CD4-positive, alpha-beta T cell (primary cell): Measurements from ENCODE around the gene GMNN. TPM values are rescaled to one million over a fixed set of nuclear protein-coding genes. Genes with fewer than 3 reads are reported as not detected.
A peak's percentile ranks its signal among the peaks of the same experiment; 100 is the strongest.

ENCODE experiments used
- ATAC-seq: fragments of 200-7000 bp; cut with Tn5 transposase; one replicate; pipeline ENCODE4 v1.10.0; 2022; ENCODE audit warnings: mild to moderate bottlenecking; ENCODE audit not compliant: poor library complexity
- CTCF ChIA-PET: fragments of 350-600 bp; sonication (Branson Sonifier 250); formaldehyde crosslinking; loops from one replicate; lab custom pipeline; 2021; ENCODE audit warnings: antibody characterized with exemption, inconsistent platforms; lab: Charles Lee
- POLR2A ChIA-PET: fragments of 350-600 bp; sonication (Branson Sonifier 250); formaldehyde crosslinking; loops from one replicate; lab custom pipeline; 2021; ENCODE audit warnings: antibody characterized with exemption, inconsistent platforms; lab: Charles Lee
- DNase-seq, 14 experiments: peaks; one replicate each; pipeline ENCODE4 v3.0.0-alpha.2; 2013 to 2020; ENCODE audit warnings: mixed read lengths in 2 of 14
- H3K27ac ChIP-seq, 2 donors: one replicate each; pipeline versions ENCODE4 v1.5.1 to v1.7.0; 2013; ENCODE audit warnings: low read length in 2 of 2, low read depth in 1 of 2, mild to moderate bottlenecking in 1 of 2
- H3K27me3 ChIP-seq, 2 experiments: 1 replicate in 1 of 2; 2 replicates in 1 of 2; pipeline versions ENCODE4 v1.6.1 to v1.7.0; 2013; ENCODE audit warnings: low read length in 2 of 2, control low read depth in 1 of 2, mild to moderate bottlenecking in 1 of 2, moderate library complexity in 1 of 2; ENCODE audit not compliant: insufficient read depth in 2 of 2, control insufficient read depth in 1 of 2
- H3K36me3 ChIP-seq: one replicate; pipeline ENCODE4 v1.6.1; 2013; ENCODE audit warnings: low read length, control low read depth; ENCODE audit not compliant: insufficient read depth
- H3K4me1 ChIP-seq: one replicate; pipeline ENCODE4 v1.6.1; 2013; ENCODE audit warnings: low read length, control low read depth; ENCODE audit not compliant: insufficient read depth
- H3K4me3 ChIP-seq: one replicate; pipeline ENCODE4 v1.5.1; 2013; ENCODE audit warnings: mild to moderate bottlenecking, low read length, moderate library complexity
- H3K9me3 ChIP-seq, 2 experiments: 1 replicate in 1 of 2; 2 replicates in 1 of 2; pipeline versions ENCODE4 v1.6.1 to v1.7.0; 2013; ENCODE audit warnings: low read length in 2 of 2, mild to moderate bottlenecking in 2 of 2, control low read depth in 1 of 2, moderate library complexity in 1 of 2; ENCODE audit not compliant: control insufficient read depth in 1 of 2, insufficient read depth in 1 of 2
- H3K27ac Mint-ChIP-seq: one replicate; pipeline ENCODE4 v1.8.0; 2020; ENCODE audit warnings: mixed read lengths
- H3K27me3 Mint-ChIP-seq: one replicate; pipeline ENCODE4 v1.8.0; 2021; ENCODE audit warnings: mixed read lengths
- H3K36me3 Mint-ChIP-seq: one replicate; pipeline ENCODE4 v1.8.0; 2021; ENCODE audit warnings: low read depth, mixed read lengths
- H3K4me1 Mint-ChIP-seq: one replicate; pipeline ENCODE4 v1.8.0; 2021; ENCODE audit warnings: low read depth, mixed read lengths
- H3K4me3 Mint-ChIP-seq: one replicate; pipeline ENCODE4 v1.8.0; 2020; ENCODE audit warnings: mild to moderate bottlenecking, mixed read lengths
- H3K9me3 Mint-ChIP-seq: one replicate; pipeline ENCODE4 v1.8.0; 2020; ENCODE audit warnings: mixed read lengths
- CTCF ChIP-seq: fragments of 200-600 bp; IDR thresholded peaks from one replicate; pipeline ENCODE4 v1.8.0; 2022; ENCODE audit warnings: antibody characterized with exemption, mild to moderate bottlenecking
- intact Hi-C, 2 experiments: fragments of 100-400 bp; cut with DNase I in 1 of 2; cut with micrococcal nuclease in 1 of 2; formaldehyde crosslinking; loops; one replicate each; pipeline versions ENCODE4 v1.15.1 to v1.9.0; 2023 to 2025; cut with DNase I, micrococcal nuclease
- total RNA-seq, 174 experiments: library from RNA in 2 of 174; stranded (reverse) in 2 of 174; gene quantifications; one replicate each; pipeline ENCODE4 v1.2.3 and lab custom pipeline; 2021 to 2026

GMNN gene
- total RNA-seq, 2 experiments from 2014 or later: 10.1 to 10.5 TPM

GRCh38 chr6:24823185-24823584, 48.4 kb downstream of the GMNN start:
- CTCF ChIA-PET: no interaction called here
- Mint-ChIP-seq H3K4me1 (peaks cover 19% of the 10 kb centered on the region), H3K27ac (peak overlapping the region; percentile 61), H3K4me3 (no peak overlapping the region), H3K9me3 (no peaks in the 10 kb centered on the region), H3K27me3 (no peaks in the 10 kb centered on the region), H3K36me3 (peaks cover 92% of the 10 kb centered on the region)
- Histone ChIP-seq H3K36me3 (peaks cover 99% of the 10 kb centered on the region), H3K4me1 (peaks cover 9% of the 10 kb centered on the region), H3K27me3 (no peaks in the 10 kb centered on the region), H3K27ac (no peak overlapping the region), H3K4me3 (no peak overlapping the region), H3K9me3 (no peaks in the 10 kb centered on the region)
- ATAC-seq (no peak), DNase-seq (no peak)
- no peak for TF ChIP-seq CTCF
- POLR2A ChIA-PET: no interaction called here
- intact Hi-C loops: no loop called here

GRCh38 chr6:24824142-24824938, 49.6 kb downstream of the GMNN start:
- Mint-ChIP-seq H3K36me3 (peaks cover 92% of the 10 kb centered on the region), H3K9me3 (no peaks in the 10 kb centered on the region), H3K4me1 (peaks cover 14% of the 10 kb centered on the region), H3K4me3 (no peak overlapping the region), H3K27me3 (no peaks in the 10 kb centered on the region), H3K27ac (peak overlapping the region; percentile 77)
- ATAC-seq (no peak), DNase-seq (no peak)
- ChIA-PET POLR2A (no interaction called here), CTCF (interaction anchor here (0.8 to 1.3 kb wide), 2 partner anchors 168 to 203 kb away, joined by 3 to 4 read pairs; no protein-coding TSS in a partner anchor)
- no peak overlapping the region for H3K27ac ChIP-seq
- no peaks in the 10 kb centered on the region for H3K27me3 ChIP-seq
- no peaks in the 10 kb centered on the region for H3K9me3 ChIP-seq
- H3K36me3 ChIP-seq: peaks cover 99% of the 10 kb centered on the region
- peaks cover 9% of the 10 kb centered on the region for H3K4me1 ChIP-seq
- no peak overlapping the region for H3K4me3 ChIP-seq
- intact Hi-C loops: no loop called here
- no peak for TF ChIP-seq CTCF

GRCh38 chr6:24825130-24825630, 50.4 kb downstream of the GMNN start:
- no peak for ATAC-seq
- H3K27ac ChIP-seq: no peak overlapping the region
- Mint-ChIP-seq H3K27me3 (no peaks in the 10 kb centered on the region), H3K4me1 (peaks cover 14% of the 10 kb centered on the region), H3K4me3 (no peak overlapping the region), H3K27ac (peak overlapping the region; percentile 77), H3K36me3 (peaks cover 95% of the 10 kb centered on the region), H3K9me3 (no peaks in the 10 kb centered on the region)
- no peak overlapping the region for H3K4me3 ChIP-seq
- POLR2A ChIA-PET: interaction anchor here (0.7 kb wide), 1 partner anchor 9 kb away, joined by 3 read pairs; no protein-coding TSS in a partner anchor
- CTCF ChIA-PET: no interaction called here
- peaks cover 9% of the 10 kb centered on the region for H3K4me1 ChIP-seq
- no peak for DNase-seq
- H3K36me3 ChIP-seq: peaks cover 99% of the 10 kb centered on the region
- H3K9me3 ChIP-seq: no peaks in the 10 kb centered on the region
- intact Hi-C loops: no loop called here
- H3K27me3 ChIP-seq: no peaks in the 10 kb centered on the region
- TF ChIP-seq CTCF: no peak
